Endothelial cell of umbilical vein (primary cell): ENCODE measurements around the gene CHGA. TPM values are rescaled to one million over a fixed set of nuclear protein-coding genes. Genes with fewer than 3 reads are reported as not detected.

Experiments
- BruUV-seq: library from RNA; stranded (reverse); fragments of 400-500 nt; replicated peaks from 2 replicates; lab custom pipeline; 2021; lab: Mats Ljungman, UMichigan
- CTCF ChIA-PET: fragments of 300-600, 350-600 bp; sonication (Branson Sonifier 250); formaldehyde crosslinking; loops from one replicate; lab custom pipeline; 2021; ENCODE audit warnings: antibody characterized with exemption, inconsistent platforms; lab: Charles Lee
- POLR2A ChIA-PET: fragments of 300-600, 350-600 bp; sonication (Branson Sonifier 250); formaldehyde crosslinking; loops from one replicate; lab custom pipeline; 2021; ENCODE audit warnings: antibody characterized with exemption, inconsistent platforms; lab: Charles Lee
- DNase-seq: peaks from one replicate; pipeline ENCODE4 v3.0.0-alpha.2; 2011; ENCODE audit warnings: low read depth, low spot score
- FAIRE-seq: peaks from 2 replicates; lab custom pipeline; 2011; peaks lifted over from hg19 to GRCh38; lab: Jason Lieb, UNC
- H2AFZ ChIP-seq: 2 replicates; pipeline ENCODE4 v1.6.0; 2012; ENCODE audit warnings: low read depth, low read length, control low read depth, inconsistent platforms
- H3K27ac ChIP-seq: 2 replicates; pipeline ENCODE4 v1.5.1; 2011; ENCODE audit warnings: low read depth, mild to moderate bottlenecking, control low read depth, low read length, moderate library complexity; ENCODE audit not compliant: insufficient read depth
- H3K27me3 ChIP-seq, 2 experiments: 2 replicates each; pipeline versions ENCODE4 v1.6.0 to v1.6.1; 2011; ENCODE audit warnings: low read length in 2 of 2, mixed read lengths in 1 of 2; ENCODE audit not compliant: control insufficient read depth in 2 of 2, insufficient read depth in 2 of 2
- H3K36me3 ChIP-seq, 2 experiments: 2 replicates in 1 of 2; 3 replicates in 1 of 2; pipeline ENCODE4 v1.5.1; 2011; ENCODE audit warnings: low read length in 2 of 2, mild to moderate bottlenecking in 1 of 2, moderate library complexity in 1 of 2; ENCODE audit not compliant: control insufficient read depth in 2 of 2, insufficient read depth in 2 of 2; ENCODE audit errors: extremely low read depth in 1 of 2
- H3K4me1 ChIP-seq: 3 replicates; pipeline ENCODE4 v1.5.1; 2011; ENCODE audit warnings: mild to moderate bottlenecking, low read length; ENCODE audit not compliant: control insufficient read depth, insufficient read depth; ENCODE audit errors: extremely low read depth
- H3K4me2 ChIP-seq: 2 replicates; pipeline ENCODE4 v1.6.1; 2011; ENCODE audit warnings: low read length, control low read depth, mixed read lengths; ENCODE audit not compliant: insufficient read depth
- H3K4me3 ChIP-seq, 3 experiments: fragments of 200-600 bp in 1 of 3; sonication (generic), shearing (Covaris generic) in 1 of 3; replicated peaks in 1 of 3; 2 replicates each; pipeline ENCODE4 v1.5.1; 2011 to 2016; ENCODE audit warnings: control low read depth in 3 of 3, low read length in 3 of 3, mild to moderate bottlenecking in 2 of 3, inconsistent platforms in 1 of 3, low read depth in 1 of 3, moderate library complexity in 1 of 3; ENCODE audit not compliant: insufficient read depth in 1 of 3
- H3K79me2 ChIP-seq: 2 replicates; pipeline ENCODE4 v1.6.0; 2012; ENCODE audit warnings: low read length, inconsistent platforms; ENCODE audit not compliant: control insufficient read depth, insufficient read depth
- H3K9ac ChIP-seq: replicated peaks from 2 replicates; pipeline ENCODE3; 2011; ENCODE audit warnings: low read length, control low read depth; ENCODE audit not compliant: insufficient read depth; ENCODE audit errors: extremely low read depth
- H3K9me1 ChIP-seq: replicated peaks from 3 replicates; pipeline ENCODE4 v1.6.0; 2011; ENCODE audit warnings: mild to moderate bottlenecking, low read length; ENCODE audit not compliant: control insufficient read depth, insufficient read depth; ENCODE audit errors: extremely low read depth
- H3K9me3 ChIP-seq: replicated peaks from 2 replicates; pipeline ENCODE4 v1.5.1; 2012; ENCODE audit warnings: low read length, inconsistent platforms; ENCODE audit not compliant: control insufficient read depth, insufficient read depth
- H4K20me1 ChIP-seq: replicated peaks from 2 replicates; pipeline ENCODE3; 2011; ENCODE audit warnings: mild to moderate bottlenecking, low read length; ENCODE audit not compliant: control insufficient read depth, insufficient read depth; ENCODE audit errors: extremely low read depth
- EZH2 ChIP-seq: IDR thresholded peaks from 2 replicates; pipeline ENCODE4 v1.6.1; 2012; ENCODE audit warnings: borderline replicate concordance, low read depth, mild to moderate bottlenecking, moderate library complexity, low read length, inconsistent platforms; ENCODE audit not compliant: severe bottlenecking
- FOS ChIP-seq: IDR thresholded peaks from 2 replicates; pipeline ENCODE4 v1.6.1; 2011; ENCODE audit warnings: mild to moderate bottlenecking, low read length, moderate library complexity, borderline replicate concordance; ENCODE audit not compliant: insufficient read depth
- GATA2 ChIP-seq: IDR thresholded peaks from 2 replicates; pipeline ENCODE4 v1.7.0; 2011; ENCODE audit warnings: low read depth, mild to moderate bottlenecking, moderate library complexity, mixed read lengths, low read length; ENCODE audit not compliant: insufficient read length, insufficient read depth
- JUN ChIP-seq: IDR thresholded peaks from 2 replicates; pipeline ENCODE4 v1.6.1; 2011; ENCODE audit warnings: borderline replicate concordance, low read depth; ENCODE audit not compliant: insufficient read length, insufficient read depth
- MAX ChIP-seq: IDR thresholded peaks from 2 replicates; pipeline ENCODE4 v1.6.1; 2011; ENCODE audit not compliant: insufficient read depth, insufficient read length
- MYC ChIP-seq: IDR thresholded peaks from one replicate; pipeline ENCODE4 v1.6.1; 2011; ENCODE audit warnings: mild to moderate bottlenecking, low read depth, low read length
- POLR2A ChIP-seq: IDR thresholded peaks from 2 replicates; pipeline ENCODE4 v1.6.1; 2012; ENCODE audit warnings: low read depth, mild to moderate bottlenecking, control low read depth, low read length
- POLR2AphosphoS5 ChIP-seq: IDR thresholded peaks from 2 replicates; pipeline ENCODE4 v1.6.1; 2012; ENCODE audit warnings: low read depth, mild to moderate bottlenecking, control low read depth, low read length, moderate library complexity; ENCODE audit not compliant: insufficient read depth
- dilution Hi-C: fragments of 300-500 bp; cut with MboI; formaldehyde crosslinking; loops from one replicate; pipeline ENCODE4 v1.15.0; 2019; ENCODE audit warnings: low sequenced_read_pairs; ENCODE audit not compliant: extremely low pct_ligation_motif_present
- intact Hi-C: fragments of 100-400 bp; cut with micrococcal nuclease; formaldehyde crosslinking; loops from one replicate; pipeline ENCODE4 v1.10.0; 2022
- polyA plus RNA-seq, 4 experiments: library from polyadenylated mRNA; depleted of rRNA in 3 of 4; stranded (reverse) in 3 of 4; unstranded in 1 of 4; fragments of >200 nt; gene quantifications; 2 replicates each; pipeline versions ENCODE4 v1.2.1 to v1.2.3, GENCODE V29; 2011 to 2012; ENCODE audit warnings: missing spikeins in 1 of 4
- total RNA-seq: library from RNA; stranded (reverse); gene quantifications from 2 replicates; pipeline ENCODE4 v1.2.3, GENCODE V29; 2021
- TF ChIP-seq, protein P1 (sequence below), 2 donors: IDR thresholded peaks; 1 replicate in 1 of 2; 2 replicates in 1 of 2; pipeline ENCODE4 v1.5.1; 2011; ENCODE audit warnings: low read length in 2 of 2, mild to moderate bottlenecking in 2 of 2, moderate library complexity in 2 of 2, control low read depth in 1 of 2, inconsistent platforms in 1 of 2, low read depth in 1 of 2; ENCODE audit not compliant: insufficient read depth in 1 of 2; ENCODE audit errors: extremely low read depth in 1 of 2

Gene CHGA
- total and polyA plus RNA-seq, 2 donors (not counting 3 experiments of a cell fraction or from before 2014, with no cell fraction given): not detected

DNA sequence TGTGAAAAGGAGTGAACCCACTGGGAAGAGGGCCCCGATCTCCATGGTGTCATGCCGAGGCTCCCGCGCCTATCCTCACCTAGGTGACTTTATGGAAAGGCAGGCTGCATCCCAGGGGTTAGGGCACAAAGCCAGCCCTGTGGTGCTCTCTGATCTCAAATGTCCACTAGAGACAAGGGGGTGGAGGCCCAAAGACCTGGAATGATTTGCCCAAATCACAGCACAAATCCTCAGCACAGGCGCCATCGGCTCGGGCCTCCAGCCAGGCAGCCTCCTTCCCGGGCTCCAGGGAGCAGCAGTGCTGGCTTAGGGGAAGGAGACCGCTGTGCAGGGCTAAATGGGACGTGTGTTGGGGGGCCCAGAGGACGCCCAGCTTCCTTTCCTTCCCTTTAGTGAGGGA is 17.6 kb downstream of the CHGA start:
- TF ChIP-seq POLR2A: no peak
- no peak for TF ChIP-seq POLR2AphosphoS5
- TF ChIP-seq EZH2: no peak
- no peak for TF ChIP-seq MAX
- TF ChIP-seq, protein P1, sequence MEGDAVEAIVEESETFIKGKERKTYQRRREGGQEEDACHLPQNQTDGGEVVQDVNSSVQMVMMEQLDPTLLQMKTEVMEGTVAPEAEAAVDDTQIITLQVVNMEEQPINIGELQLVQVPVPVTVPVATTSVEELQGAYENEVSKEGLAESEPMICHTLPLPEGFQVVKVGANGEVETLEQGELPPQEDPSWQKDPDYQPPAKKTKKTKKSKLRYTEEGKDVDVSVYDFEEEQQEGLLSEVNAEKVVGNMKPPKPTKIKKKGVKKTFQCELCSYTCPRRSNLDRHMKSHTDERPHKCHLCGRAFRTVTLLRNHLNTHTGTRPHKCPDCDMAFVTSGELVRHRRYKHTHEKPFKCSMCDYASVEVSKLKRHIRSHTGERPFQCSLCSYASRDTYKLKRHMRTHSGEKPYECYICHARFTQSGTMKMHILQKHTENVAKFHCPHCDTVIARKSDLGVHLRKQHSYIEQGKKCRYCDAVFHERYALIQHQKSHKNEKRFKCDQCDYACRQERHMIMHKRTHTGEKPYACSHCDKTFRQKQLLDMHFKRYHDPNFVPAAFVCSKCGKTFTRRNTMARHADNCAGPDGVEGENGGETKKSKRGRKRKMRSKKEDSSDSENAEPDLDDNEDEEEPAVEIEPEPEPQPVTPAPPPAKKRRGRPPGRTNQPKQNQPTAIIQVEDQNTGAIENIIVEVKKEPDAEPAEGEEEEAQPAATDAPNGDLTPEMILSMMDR (IDR thresholded peaks at IDR 0.05; ENCODE audit: extremely low read depth in 1 of 2, insufficient read depth in 1 of 2, low read depth in 1 of 2, low read length in 2 of 2): no peak
- no peak for TF ChIP-seq FOS
- TF ChIP-seq MYC: no peak
- TF ChIP-seq GATA2: no peak
- TF ChIP-seq JUN: no peak
- no peak overlapping the region for H2AFZ ChIP-seq
- H3K27ac ChIP-seq: no peak overlapping the region
- H3K36me3 ChIP-seq: no peaks in the 10 kb centered on the region
- FAIRE-seq (no peak), DNase-seq (no peak)
- no peaks in the 10 kb centered on the region for H4K20me1 ChIP-seq
- BruUV-seq: no TSS peak
- H3K4me3 ChIP-seq: no peak overlapping the region
- ChIA-PET CTCF (no interaction called here), POLR2A (no interaction called here)
- no peak overlapping the region for H3K4me2 ChIP-seq
- no peaks in the 10 kb centered on the region for H3K4me1 ChIP-seq
- H3K9ac ChIP-seq: no peak overlapping the region
- no peaks in the 10 kb centered on the region for H3K9me1 ChIP-seq
- H3K9me3 ChIP-seq: no peaks in the 10 kb centered on the region
- dilution Hi-C loops: no loop called here
- no peaks in the 10 kb centered on the region for H3K27me3 ChIP-seq
- H3K79me2 ChIP-seq: no peaks in the 10 kb centered on the region
- intact Hi-C loops: no loop called here
